WERI-Rb-1 (cell line): ENCODE measurements around the gene CDH2.

Experiments used
- DNase-seq: peaks from one replicate; pipeline ENCODE4 v3.0.0-alpha.2; 2020
- H3K27ac ChIP-seq: fragments of 250-450 bp; sonication (Bioruptor Pico); 2 replicates; pipeline ENCODE4 v1.5.1; 2020; ENCODE audit warnings: mild to moderate bottlenecking, moderate library complexity
- H3K27me3 ChIP-seq: fragments of 250-450 bp; sonication (Bioruptor Pico); 2 replicates; pipeline ENCODE4 v1.5.1; 2021; ENCODE audit warnings: mild to moderate bottlenecking, low read depth, moderate library complexity; ENCODE audit not compliant: insufficient read depth, severe bottlenecking
- H3K36me3 ChIP-seq: fragments of 250-450 bp; sonication (Bioruptor Pico); 2 replicates; pipeline ENCODE4 v1.5.1; 2020; ENCODE audit warnings: mild to moderate bottlenecking, moderate library complexity
- H3K4me3 ChIP-seq: 2 replicates; pipeline ENCODE4 v1.5.1; 2011; ENCODE audit warnings: low read depth, mild to moderate bottlenecking, control low read depth, low read length
- H3K9me3 ChIP-seq: fragments of 250-450 bp; sonication (Bioruptor Pico); 2 replicates; pipeline ENCODE4 v1.5.1; 2021; ENCODE audit warnings: mild to moderate bottlenecking, moderate library complexity; ENCODE audit not compliant: severe bottlenecking
- TF ChIP-seq, protein P1 (sequence below): IDR thresholded peaks from 2 replicates; pipeline ENCODE4 v1.5.1; 2011; ENCODE audit warnings: low read depth, mild to moderate bottlenecking, control low read depth, inconsistent platforms, low read length

Gene CDH2

DNA sequence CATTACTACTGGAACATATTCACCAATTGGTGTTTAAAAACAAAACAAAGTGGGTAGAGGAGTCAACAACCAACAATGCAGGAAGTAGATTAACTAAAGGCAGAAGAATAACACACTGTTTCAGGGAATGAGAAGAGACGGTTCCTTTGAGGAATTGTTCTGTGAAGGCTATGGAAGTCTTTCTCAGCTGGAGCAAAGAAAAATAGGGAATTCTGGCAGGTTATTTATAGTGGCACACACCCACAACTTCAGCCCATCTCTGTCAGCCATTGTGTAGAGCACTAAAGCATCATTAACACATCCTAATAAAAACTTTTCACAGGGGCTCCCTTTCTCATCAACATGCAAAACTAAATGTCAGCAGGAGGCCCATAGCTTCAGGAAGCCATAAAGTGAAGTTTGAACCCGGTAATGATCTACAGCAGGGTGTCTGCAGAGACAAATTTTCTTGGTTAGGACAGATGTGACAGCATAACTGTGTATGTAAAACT is 113.6 kb downstream of the CDH2 start:
- Histone ChIP-seq H3K36me3 (0 out of 2 replicates have a peak, but pooled peaks cover 4% of the 10 kb centered on the region), H3K9me3 (peaks cover 3% of the 10 kb centered on the region), H3K27ac (no peak overlapping the region), H3K27me3 (no peaks in the 10 kb centered on the region), H3K4me3 (no peak overlapping the region)
- TF ChIP-seq, protein P1, sequence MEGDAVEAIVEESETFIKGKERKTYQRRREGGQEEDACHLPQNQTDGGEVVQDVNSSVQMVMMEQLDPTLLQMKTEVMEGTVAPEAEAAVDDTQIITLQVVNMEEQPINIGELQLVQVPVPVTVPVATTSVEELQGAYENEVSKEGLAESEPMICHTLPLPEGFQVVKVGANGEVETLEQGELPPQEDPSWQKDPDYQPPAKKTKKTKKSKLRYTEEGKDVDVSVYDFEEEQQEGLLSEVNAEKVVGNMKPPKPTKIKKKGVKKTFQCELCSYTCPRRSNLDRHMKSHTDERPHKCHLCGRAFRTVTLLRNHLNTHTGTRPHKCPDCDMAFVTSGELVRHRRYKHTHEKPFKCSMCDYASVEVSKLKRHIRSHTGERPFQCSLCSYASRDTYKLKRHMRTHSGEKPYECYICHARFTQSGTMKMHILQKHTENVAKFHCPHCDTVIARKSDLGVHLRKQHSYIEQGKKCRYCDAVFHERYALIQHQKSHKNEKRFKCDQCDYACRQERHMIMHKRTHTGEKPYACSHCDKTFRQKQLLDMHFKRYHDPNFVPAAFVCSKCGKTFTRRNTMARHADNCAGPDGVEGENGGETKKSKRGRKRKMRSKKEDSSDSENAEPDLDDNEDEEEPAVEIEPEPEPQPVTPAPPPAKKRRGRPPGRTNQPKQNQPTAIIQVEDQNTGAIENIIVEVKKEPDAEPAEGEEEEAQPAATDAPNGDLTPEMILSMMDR = no peak
- no peak for DNase-seq

DNA sequence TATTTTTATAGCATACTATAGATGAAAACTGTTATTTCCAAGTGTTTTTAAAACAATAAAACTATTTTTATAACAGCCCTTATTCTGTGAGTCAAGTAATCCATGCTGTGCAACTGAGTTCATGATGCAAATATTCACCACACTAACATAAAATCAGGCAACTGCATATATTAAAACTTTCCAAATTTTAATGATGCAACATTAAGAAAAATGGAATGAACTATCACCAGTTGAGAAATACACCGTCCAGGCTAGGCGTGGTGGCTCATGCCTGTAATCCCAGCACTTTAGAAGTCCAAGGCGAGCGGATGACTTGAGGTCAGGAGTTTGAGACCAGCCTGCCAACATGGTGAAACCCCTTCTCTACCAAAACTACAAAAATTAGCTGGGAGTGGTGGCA is 114.5 kb downstream of the CDH2 start:
- DNase-seq = no peak
- TF ChIP-seq, protein P1 = no peak
- H3K27me3 ChIP-seq = no peaks in the 10 kb centered on the region
- peaks cover 1% of the 10 kb centered on the region for H3K9me3 ChIP-seq
- 0 out of 2 replicates have a peak, but pooled peaks cover 3% of the 10 kb centered on the region for H3K36me3 ChIP-seq
- H3K27ac ChIP-seq = no peak overlapping the region
- H3K4me3 ChIP-seq = no peak overlapping the region

DNA sequence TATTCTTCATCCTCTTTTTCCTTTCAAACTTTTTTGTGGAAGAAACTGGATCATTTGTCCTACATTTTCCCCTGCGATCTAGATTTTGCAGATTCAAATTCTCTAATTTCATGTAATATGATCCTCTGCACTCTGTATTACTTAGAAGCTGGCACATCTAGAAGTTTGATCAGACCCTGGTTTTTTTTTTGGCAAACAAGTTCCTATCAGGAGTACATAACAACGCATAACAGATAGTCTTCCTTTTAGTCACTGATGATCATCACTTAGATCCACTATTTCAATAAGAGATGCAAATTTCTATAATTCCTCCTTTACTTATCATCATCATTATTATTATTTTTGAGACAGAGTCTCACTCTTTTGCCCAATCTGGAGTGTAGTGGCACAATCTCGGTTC is 117.1 kb downstream of the CDH2 start:
- TF ChIP-seq, protein P1 = no peak

DNA sequence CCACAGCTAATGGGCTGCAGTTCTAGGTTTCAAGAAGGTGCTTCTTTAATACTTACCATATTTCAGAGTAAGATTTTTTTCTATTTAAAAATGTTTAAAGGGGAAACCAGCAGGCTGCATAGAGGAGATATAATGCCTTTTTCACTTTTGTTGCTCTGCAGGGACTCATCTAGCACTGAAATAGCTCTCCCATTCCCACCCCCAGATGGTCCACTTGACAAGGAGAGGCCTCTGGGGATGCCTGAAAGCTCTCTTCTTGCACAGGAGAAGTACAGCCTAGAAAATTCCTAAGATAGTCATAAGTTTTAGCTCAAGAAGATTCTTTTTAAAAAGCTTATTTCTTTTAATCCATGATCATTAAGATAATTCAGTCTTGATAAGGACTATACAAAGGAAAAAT is 126.4 kb downstream of the CDH2 start:
- DNase-seq = no peak
- H3K27me3 ChIP-seq = no peaks in the 10 kb centered on the region
- H3K36me3 ChIP-seq = peaks cover 7% of the 10 kb centered on the region
- H3K4me3 ChIP-seq = no peak overlapping the region
- no peak overlapping the region for H3K27ac ChIP-seq
- H3K9me3 ChIP-seq = no peaks in the 10 kb centered on the region
- TF ChIP-seq, protein P1 = no peak

More for the DNA sequence above, 117.1 kb downstream of the CDH2 start:
- H3K9me3 ChIP-seq = no peaks in the 10 kb centered on the region
- no peaks in the 10 kb centered on the region for H3K27me3 ChIP-seq
- H3K36me3 ChIP-seq = no peaks in the 10 kb centered on the region
- no peak overlapping the region for H3K4me3 ChIP-seq
- DNase-seq = no peak
- H3K27ac ChIP-seq = no peak overlapping the region

DNA sequence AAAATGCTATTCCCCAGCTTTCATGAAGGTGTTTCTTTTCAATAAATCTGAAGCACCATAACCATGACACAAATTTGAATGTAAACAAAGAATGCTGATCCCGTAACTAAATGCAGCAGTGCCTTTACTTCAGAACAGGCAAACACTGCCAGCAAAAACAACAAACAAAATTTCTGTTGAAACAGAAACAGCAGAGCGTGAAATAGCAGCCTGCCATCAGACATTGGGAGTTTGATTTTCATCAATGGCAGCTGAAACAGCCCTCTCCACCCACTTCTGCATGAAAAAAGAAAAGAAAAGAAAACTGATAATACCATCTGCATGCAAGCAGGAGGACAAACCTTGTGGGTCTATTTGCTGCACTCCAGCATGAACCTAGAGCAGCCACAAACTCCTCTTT is 128.3 kb downstream of the CDH2 start:
- Histone ChIP-seq H3K9me3 (no peaks in the 10 kb centered on the region), H3K4me3 (no peak overlapping the region), H3K36me3 (peaks cover 7% of the 10 kb centered on the region), H3K27ac (no peak overlapping the region), H3K27me3 (no peaks in the 10 kb centered on the region)
- TF ChIP-seq, protein P1 = no peak
- no peak for DNase-seq

DNA sequence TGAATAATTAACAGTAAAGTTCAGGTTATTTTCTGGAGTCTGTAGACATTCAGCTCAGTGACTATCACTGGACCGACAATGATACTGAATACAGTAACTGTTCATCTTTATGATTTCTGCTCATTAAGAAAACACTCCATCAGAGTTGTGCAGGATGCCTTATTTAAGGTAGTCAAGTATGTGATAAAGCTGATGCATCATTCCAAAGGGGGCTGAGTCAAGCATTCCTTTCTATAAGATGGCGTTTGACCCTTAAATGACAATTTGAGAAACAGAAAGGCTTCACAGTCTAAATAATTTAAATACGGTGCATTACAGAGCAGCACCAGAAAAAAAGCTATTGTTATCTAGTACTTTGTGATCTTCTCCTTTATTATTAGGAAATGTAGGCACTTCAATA is 131.1 kb downstream of the CDH2 start:
- H3K4me3 ChIP-seq = no peak overlapping the region
- H3K36me3 ChIP-seq = peaks cover 3% of the 10 kb centered on the region
- TF ChIP-seq, protein P1 = no peak
- H3K27ac ChIP-seq = no peak overlapping the region
- H3K9me3 ChIP-seq = no peaks in the 10 kb centered on the region
- DNase-seq = no peak
- no peaks in the 10 kb centered on the region for H3K27me3 ChIP-seq
